HUES64 (cell line): ENCODE data around the gene DGKI.

Experiments
- H3K27ac ChIP-seq: 2 replicates; pipeline ENCODE4 v1.7.0; 2013; ENCODE audit warnings: low read depth, low read length, inconsistent platforms
- H3K27me3 ChIP-seq: 2 replicates; pipeline ENCODE4 v1.6.1; 2013; ENCODE audit warnings: mild to moderate bottlenecking, low read length; ENCODE audit not compliant: insufficient read depth
- H3K36me3 ChIP-seq: 2 replicates; pipeline ENCODE4 v1.6.1; 2013; ENCODE audit warnings: mild to moderate bottlenecking, low read length; ENCODE audit not compliant: insufficient read depth
- H3K4me1 ChIP-seq: 2 replicates; pipeline ENCODE4 v1.6.1; 2013; ENCODE audit warnings: mild to moderate bottlenecking, low read length, moderate library complexity; ENCODE audit not compliant: insufficient read depth
- H3K4me3 ChIP-seq: 2 replicates; pipeline ENCODE4 v1.5.1; 2013; ENCODE audit warnings: mild to moderate bottlenecking, low read length, moderate library complexity
- H3K9ac ChIP-seq: 2 replicates; pipeline ENCODE4 v1.6.1; 2013; ENCODE audit warnings: mild to moderate bottlenecking, low read depth, low read length
- H3K9me3 ChIP-seq: 2 replicates; pipeline ENCODE4 v1.6.1; 2013; ENCODE audit warnings: low read depth, low read length; ENCODE audit not compliant: insufficient read depth
- WGBS: fragments of 150-250, 120-280 bp; methylation state at CpG from one replicate; pipeline ENCODE4 v1.1.7; 2013; ENCODE audit warnings: missing lambda C conversion rate; 5-methylcytosine and 5-hydroxymethylcytosine counted together

DGKI gene

GRCh38 chr7:137335814-137336213, 511.0 kb downstream of the DGKI start:
- WGBS = 88% methylated on average over 4 of the region's 4 CpGs
- Histone ChIP-seq H3K27me3 (no peaks in the 10 kb centered on the region), H3K9ac (no peak overlapping the region), H3K9me3 (no peaks in the 10 kb centered on the region), H3K4me1 (peaks cover 13% of the 10 kb centered on the region), H3K27ac (no peak overlapping the region), H3K36me3 (no peaks in the 10 kb centered on the region; the same call in 1 of the 2 replicates), H3K4me3 (no peak overlapping the region)

GRCh38 chr7:137331378-137331777, 515.4 kb downstream of the DGKI start:
- H3K36me3 ChIP-seq = no peaks in the 10 kb centered on the region
- H3K4me3 ChIP-seq = no peak overlapping the region
- H3K4me1 ChIP-seq = peaks cover 8% of the 10 kb centered on the region
- no peak overlapping the region for H3K9ac ChIP-seq
- no peaks in the 10 kb centered on the region for H3K27me3 ChIP-seq
- H3K27ac ChIP-seq = no peak overlapping the region
- WGBS = 82% methylated on average over 8 of the region's 8 CpGs
- H3K9me3 ChIP-seq = no peaks in the 10 kb centered on the region
